Left renal cortex interstitium (tissue), 4 donors: ENCODE measurements around the gene COG7. TPM values are rescaled to one million over a fixed set of nuclear protein-coding genes. Genes with fewer than 3 reads are reported as not detected.
"Not testable (repeated sequence)": the region's sequence is repeated elsewhere in the genome, so short reads cannot be mapped to it uniquely, and the experiment has no call there.

Experiments used
- DNase-seq, 4 donors: peaks; one replicate each; pipeline ENCODE4 v3.0.0-alpha.2; 2013; ENCODE audit warnings: low read depth in 4 of 4, low spot score in 2 of 4, missing footprints in 1 of 4
- polyA plus RNA-seq, 4 donors: library from polyadenylated mRNA; unstranded; fragments of 120-200 nt; gene quantifications; one replicate each; pipeline ENCODE4 v1.2.1, GENCODE V29; 2013; ENCODE audit not compliant: insufficient read length in 4 of 4

The COG7 gene
- 10 to 100 TPM; 21.7 to 42.4 (median 30.9) TPM for polyA plus RNA-seq

GRCh38 chr16:23452572-23453337 lies at the start of gene COG7:
Gene COG7, minus strand, starts transcription at chr16:23453189. Its CDS starts 195 bp downstream, at chr16:23452994.
- peak; percentile 75 to 88 (median 82) for DNase-seq

DNA sequence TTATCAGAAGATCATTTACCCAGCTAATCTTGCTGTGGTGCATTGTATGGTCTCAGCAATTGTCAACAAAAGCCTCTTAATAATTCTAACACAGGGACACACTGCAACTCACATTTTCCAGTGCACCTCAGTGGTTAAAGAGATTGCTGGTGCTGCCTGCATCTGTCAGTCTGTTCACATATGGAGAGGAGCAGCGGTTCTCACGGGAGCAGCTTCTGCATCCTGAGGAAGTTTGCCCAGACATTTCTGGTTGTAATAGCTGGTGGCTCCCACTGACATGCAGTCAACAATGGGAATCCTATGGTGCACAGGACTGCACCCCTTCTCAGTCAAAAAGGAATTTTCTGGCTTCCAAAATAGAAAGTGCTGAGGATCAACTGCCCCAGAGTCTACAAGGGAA lies 49.5 kb upstream of the COG7 start:
- no peak for DNase-seq

DNA sequence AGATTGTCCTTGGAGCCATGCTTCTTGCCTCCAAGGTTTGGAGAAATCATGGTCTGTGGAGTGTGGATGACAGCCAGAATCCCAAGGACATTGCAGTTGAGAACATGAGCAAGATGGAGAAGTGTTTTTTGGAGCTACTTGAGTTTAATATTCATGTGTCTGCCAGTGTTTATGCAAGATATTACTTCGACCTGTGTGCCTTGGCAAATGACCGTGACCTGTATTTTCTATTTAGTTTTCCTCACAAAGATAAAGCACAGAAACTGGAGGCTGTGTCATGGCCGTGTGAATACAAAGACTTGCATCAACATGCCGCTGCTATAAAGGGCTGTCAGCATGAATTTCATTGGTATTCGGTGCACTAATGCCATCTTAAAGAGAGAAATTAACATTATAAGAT lies 48.3 kb upstream of the COG7 start:
- DNase-seq: no peak

DNA sequence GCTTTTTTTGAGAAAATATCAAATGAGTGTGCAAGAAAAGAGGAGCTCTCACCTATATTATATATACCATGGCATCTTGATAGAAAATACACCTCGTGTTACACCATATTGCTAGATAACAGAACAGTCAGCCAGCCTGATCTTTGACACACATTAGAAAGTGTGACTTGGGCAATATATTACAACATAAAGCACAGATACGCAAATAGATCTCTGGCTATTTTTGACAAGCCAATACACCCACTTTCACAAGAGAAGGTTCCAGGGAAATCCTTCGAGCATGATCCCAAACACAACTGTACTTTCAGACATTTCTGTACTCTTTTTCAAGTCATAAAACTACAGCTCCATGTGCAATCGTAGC lies 47.9 kb upstream of the COG7 start:
- no peak for DNase-seq

DNA sequence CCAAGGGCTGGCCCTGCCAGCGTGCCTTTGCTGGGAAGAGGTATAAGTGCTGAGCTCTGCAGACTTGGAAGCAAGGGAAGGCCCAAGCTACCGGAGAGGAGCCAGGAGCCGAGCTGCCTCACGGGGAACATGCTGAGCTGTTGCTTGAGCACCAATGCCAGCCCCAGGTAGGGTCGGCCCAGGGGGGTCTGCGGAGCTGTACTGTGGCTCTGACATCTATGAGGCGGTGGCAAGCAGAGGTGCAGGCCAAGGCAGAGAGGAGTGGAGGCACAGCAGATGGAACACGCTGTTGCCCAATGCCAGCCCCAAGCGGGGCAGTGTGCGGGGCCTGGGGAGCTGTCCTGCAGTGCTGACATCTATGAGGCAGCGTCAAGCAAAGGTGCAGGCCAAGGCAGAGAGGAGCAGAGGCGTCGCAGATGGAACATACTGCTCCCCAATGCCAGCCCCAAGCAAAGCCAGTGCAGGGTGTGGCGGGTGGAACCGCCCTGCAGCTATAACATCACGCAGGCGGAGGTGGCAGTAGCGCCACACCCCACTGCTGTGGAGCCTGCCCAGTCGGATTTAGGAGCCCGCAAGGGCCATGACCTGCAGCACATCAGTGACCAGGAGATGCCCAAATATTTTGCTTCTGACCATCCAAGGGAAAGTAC lies 47.3 kb upstream of the COG7 start:
- no peak for DNase-seq

- DNase-seq: no peak
Observed at GRCh38 chr16:23499801-23500200, 46.8 kb upstream of the COG7 start.

DNA sequence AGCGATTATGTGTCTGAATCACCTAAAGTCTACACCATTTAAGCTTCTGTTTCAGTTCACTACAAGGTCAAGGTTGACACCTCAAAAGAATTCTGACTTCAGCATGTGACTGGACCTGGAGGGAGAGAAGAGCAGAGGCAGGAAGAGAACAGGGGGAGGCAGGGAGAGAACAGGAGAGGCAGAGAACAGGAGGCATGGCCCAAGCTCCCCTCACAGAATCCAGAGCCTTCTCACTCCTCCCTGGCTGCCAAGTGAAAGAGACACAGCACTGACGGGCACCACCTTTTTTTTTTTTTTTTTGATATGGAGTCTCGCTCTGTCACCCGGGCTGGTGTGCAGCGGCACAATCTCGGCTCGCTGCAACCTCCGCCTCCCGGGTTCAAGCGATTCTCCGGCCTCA lies 45.9 kb upstream of the COG7 start:
- DNase-seq: no peak

- DNase-seq: no peak
Observed at GRCh38 chr16:23497543-23497868, 44.5 kb upstream of the COG7 start.

DNA sequence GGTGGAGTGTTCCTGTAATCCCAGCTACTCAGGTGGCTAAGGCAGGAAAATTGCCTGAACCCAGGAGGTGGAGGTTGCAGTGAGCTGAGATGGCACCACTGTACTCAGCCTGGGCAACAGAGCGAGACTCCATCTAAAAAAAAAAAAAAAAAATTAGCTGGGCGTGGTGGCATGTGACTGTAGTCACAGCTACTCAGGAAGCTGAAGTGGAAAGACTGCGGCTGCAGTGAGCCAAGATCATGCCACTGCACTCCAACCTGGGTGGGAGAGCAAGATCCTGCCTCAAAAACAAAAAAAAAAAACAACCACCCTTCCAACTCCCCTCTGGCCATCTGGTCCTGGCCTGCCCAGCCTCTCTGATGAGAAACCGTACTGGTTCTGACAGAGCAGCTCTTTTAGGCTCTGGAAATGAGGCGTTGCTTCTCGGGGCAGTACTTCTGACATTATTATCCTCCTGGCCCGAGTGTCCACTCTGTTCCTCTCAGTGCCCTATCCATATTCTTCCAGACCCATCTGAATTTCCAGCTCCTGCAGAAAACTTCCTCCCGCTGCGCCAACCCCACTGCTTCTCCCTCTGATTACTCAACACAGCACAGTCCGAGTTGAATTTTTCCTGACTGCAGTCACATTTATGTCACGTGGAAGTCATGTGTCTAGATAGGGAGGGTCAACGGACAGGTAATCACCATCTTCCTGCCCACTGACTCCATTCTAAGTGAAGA lies 44.0 kb upstream of the COG7 start:
- no peak for DNase-seq

DNA sequence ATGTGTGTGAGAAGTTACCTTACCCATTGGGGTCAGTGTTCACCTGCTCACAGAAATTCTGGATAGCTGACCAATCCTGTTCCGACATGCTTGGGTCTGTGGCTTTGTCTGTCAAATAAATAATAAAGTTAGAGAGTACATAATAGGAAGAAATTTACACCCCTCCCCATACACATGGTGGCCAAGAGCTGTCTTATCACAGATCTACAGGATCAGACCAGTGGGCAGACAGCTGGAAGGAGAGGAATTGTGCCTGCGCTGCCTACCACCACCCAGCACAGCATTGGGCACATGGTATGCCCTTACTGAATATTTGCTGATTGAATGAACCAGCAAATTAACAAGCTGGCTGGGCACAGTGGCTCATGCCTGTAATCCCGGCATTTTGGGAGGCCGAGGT lies 42.7 kb upstream of the COG7 start:
- DNase-seq: no peak

DNA sequence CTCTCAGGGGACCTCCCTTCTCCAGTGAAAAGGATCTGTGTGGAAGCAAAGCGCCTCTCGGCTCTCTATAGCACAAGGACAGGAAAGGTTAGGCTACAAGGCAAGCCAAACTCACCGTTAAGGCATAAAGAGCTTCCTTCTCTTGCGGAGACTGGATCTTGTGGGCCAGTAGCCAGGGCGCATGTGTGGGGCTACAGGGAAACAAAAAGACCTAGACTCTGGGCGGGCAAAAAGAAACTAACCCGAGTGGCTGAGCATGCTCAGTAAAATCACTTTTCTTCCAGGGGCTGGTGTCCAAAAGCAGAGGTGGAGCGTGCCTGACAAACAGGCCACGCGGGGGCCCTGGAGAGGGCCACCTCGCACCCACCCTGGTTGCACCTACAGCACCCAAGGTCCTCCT lies 41.2 kb upstream of the COG7 start:
- DNase-seq: no peak

DNA sequence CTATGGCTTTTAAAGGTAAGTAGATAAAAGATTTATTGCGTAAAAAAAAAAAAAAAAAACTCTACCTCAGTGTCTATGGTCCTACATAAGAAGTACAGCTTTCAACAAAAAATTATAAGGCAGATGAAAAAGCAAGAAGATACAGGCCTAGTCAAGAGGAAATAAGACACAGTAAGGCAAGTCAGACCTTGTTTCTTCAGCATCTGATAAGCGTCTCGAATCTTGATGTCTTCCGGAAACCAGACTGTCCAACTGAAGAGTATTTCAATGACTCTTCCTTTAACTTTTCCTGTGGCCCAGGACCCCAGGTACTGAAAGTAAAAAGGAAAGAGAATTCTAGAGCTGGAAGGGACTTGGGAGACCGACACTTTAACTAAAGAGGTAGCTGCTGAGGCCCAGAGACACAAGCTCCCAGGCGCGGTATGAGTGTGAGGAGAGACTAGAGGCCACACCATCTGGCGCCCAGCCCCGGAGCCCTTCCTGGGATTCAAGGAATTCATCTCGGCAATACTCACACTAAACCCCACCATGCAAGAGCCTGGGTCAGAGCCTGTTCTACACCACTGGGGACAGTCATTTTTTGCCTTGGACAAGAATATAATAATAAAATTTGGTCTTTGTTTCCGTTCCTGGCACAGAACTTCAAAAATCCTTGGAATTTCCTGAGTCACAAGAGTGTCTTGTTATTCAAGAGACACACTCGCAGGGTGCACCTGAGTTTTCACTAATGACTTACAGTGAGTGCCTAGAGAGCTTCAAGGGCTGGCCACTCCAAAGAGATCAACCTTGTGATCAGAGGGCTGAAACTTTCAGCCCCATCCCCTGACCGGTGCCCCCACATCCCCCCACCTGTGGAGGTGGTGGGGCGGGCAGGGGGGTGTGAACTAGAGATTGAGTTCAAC lies 38.8 kb upstream of the COG7 start:
- DNase-seq: no peak

DNA sequence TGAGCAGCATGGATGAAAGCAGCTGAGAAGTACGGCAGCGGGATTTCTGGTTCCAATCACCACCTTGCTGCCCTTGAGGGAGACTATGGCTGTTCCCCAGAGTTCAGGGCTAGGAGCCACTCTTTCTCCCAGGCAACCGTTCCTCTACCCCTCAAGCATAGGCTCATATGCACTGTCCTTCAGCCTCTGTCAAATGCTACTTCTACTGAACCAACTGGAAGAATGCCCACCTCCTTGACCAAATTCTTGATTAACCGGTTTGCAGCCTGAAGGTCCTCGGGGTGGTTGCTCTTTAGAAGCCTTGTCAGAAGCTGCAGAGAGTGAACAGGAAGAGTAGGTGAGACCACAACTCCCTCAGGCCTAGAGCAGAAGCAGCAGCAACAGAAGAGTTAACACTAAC lies 33.5 kb upstream of the COG7 start:
- DNase-seq: no peak

GRCh38 chr16:23485841-23486240 lies 32.9 kb upstream of the COG7 start:
- no peak for DNase-seq

DNA sequence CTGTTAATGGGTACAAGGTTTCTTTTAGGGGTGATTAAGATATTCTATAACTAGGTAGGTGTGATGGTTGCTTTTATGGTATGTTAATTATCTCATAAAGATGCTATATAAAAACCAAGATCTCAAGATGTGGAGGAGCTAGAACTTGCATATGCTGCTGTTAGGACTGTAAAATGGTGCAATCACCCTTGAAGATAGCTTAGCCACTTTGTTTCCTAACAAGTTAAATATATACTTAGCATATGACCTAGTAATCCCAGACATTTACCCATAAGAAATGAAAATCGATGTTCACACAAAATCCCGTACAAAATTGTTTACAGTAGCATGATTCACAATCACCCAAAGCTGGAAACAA lies 32.2 kb upstream of the COG7 start:
- DNase-seq: no peak

DNA sequence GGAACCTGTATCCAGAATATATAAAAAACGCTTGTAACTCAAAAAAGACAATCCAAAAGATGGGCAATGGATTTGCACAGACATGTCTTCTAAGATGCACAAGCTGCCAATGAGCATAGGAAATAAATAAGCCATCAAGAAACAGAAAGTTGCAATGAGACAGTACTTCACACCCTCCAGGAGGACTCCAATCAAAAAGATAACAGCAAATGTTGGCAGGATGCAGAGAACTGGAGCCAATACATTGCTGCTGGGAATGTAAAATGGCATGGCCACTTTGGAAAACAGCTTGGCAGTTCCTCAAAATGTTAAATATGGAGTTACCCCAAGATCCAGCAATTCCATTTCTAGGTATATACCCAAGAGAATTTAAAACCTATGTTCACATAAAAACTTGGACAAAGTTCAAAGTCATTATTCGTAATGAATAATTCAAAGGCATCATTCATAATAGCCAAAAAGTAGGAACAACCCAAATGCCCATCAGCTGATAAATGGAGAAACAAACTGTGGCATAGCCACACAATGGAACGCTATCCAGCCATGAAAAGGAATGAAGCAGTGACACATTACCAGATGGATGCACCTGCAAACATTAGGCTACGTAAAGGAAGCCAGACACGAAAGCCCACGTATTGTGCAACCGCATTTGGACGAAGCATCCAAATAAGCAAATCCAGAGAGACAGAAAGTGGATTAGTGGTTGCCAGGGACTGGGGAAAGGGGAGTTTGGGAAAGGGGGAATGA lies 31.7 kb upstream of the COG7 start:
- no peak for DNase-seq

DNA sequence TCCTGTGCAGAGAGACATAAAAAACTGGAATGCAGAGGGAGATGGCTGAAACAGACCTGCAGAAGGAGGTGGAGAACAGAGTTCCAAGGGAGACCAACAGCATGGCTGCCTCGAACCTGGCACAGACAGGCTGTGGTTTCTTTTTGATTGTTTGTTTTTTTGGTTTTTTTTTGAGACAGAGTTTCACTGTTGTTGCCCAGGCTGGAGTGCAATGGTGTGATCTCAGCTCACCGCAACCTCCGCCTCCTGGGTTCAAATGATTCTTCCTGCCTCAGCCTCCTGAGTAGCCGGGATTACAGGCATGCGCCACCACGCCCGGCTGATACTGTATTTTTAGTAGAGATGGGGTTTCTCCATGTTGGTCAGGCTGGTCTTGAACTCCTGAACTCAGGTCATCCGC lies 30.5 kb upstream of the COG7 start:
- not testable (repeated sequence) for DNase-seq

DNA sequence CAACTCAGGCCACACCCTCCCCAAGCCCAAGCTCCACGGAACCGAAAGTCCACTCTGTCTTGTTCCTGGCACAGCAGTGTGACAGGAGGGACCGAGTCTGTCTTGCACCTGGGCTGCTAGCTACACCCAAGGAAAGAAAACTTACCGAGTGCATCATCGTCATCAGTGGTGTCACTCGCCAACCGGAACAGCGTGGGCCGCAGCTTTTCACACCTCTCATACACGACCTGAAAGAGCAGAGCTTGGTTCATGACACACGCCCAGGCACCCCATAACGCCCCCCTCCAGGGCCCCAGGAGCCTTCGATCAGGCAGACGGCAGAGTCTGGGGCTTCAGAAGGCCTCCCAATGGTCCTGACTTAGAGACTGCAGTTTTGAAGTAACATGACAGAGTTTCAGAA lies 29.8 kb upstream of the COG7 start:
- no peak for DNase-seq

- DNase-seq: no peak
Observed at GRCh38 chr16:23480257-23480656, 27.3 kb upstream of the COG7 start.

- no peak for DNase-seq
Observed at GRCh38 chr16:23479138-23479537, 26.1 kb upstream of the COG7 start.
